ENCODE results near the gene EME2.
A peak's percentile ranks its signal among the peaks of the same experiment; 100 is the strongest.

The EME2 gene

DNA sequence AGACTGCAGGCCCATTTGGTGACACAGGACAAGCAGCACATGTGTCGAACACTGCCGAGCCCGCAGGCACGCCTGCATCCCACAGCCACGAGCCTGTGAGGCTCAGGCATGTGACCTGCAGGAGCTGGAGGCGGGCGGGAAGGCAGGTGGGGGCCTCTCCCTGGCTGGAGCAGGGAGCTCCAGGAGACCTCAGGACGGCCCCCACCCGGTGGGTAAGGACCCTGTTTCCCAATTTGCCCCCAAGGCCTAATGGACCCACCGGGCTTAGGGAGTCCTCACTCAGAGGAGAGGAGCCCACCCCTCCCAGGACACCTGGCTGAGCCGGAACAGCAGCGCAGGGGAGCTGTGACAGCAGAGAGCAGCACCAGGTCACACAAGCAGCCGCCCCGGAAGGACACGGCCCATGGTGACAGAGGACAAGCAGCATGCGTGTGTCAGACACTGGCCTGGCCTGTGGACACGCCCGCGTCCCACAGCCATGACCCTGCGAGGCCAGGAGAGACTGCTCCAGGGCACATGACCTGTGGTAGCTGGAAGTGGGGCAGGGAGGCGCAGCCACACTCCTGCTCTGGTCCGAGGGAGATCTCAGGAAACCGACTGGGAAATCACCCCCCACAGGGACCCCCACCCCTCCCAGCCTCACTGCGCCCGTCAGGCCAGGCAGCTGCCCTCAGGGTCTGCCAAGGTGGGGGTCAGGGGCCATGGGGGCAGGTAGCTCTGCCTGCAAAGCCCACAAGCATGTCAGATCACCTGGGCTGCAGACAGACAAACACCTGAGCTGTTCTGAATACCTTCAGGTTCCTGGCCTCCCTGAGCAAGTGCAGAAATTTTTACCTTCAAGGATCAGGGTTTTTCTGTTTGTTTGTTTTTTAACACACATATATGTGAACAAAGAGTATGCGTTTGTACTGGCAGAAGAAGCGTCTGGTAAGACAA lies 7.4 kb downstream of the EME2 start:
- no peak for DNase-seq

DNA sequence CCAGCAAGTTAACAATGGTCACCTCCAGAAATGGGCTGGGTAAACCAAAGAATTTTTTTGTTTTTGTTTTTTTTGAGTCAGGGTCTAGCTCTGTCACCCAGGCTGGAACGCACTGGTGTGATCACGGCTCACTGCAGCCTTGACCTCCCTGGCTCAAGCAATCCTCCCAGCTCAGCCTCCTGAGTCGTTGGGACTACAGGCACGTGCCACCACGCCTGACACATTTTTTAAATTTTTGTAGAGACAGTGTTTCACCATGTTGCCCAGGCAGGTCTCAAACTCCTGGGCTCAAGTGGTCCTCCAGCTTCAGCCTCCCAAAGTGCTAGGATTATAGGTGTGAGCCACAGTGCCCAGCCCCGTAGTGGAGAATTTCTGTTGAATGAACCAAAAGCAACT lies 8.1 kb downstream of the EME2 start:
- DNase-seq: no peak

DNA sequence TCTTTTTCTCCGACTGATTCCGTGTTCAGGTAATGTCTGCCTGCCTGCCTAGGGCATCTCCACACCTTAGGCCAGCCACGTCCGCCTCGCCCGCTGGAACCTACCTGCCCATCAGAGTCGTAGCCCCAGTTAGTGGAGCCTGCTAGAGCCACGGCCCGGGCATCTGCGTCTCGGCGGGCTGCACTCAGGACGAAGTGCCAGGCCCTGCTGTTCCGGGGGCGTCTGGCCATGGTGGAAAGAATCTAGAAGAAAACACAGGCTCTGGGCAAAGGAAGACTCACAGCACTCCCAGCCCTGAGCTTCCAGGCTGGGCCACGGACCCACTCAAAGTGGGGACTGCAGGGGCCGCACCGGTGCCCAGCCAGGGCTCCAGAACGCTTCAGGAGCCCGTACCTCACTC lies 8.6 kb downstream of the EME2 start:
- DNase-seq: no peak

DNA sequence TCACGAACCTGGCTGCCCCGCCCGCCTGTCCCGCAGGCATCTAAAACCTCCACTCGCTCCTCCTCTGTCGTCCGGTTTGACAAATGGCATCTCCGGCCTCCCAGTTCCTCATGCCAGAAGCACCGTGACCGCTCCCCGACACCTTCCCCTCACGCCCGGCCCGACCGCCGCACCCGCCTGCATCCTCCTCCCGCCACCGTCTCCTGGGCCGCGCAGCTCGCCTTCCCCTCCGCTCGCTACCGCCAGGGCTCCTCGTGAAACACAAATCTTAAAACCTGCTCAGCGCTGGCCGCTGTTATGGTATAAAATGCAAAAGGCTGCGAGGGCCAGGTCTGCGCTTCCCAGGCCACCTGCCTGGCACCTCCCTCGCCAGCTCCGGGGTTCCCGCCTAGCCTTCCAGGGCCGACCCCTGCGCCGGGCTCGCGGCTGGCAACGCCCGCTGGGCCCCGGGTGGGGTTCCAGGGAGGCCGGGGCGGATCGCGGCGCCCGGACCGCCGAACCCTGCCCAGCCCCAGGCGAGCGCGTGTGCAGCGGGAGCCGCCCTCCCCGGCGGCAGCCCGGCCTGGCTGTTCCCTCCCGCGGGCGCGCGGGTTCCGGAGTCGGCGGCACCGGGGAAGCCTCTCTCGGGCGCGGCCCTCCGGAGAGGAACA lies 9.3 kb downstream of the EME2 start:
- no peak for DNase-seq

DNA sequence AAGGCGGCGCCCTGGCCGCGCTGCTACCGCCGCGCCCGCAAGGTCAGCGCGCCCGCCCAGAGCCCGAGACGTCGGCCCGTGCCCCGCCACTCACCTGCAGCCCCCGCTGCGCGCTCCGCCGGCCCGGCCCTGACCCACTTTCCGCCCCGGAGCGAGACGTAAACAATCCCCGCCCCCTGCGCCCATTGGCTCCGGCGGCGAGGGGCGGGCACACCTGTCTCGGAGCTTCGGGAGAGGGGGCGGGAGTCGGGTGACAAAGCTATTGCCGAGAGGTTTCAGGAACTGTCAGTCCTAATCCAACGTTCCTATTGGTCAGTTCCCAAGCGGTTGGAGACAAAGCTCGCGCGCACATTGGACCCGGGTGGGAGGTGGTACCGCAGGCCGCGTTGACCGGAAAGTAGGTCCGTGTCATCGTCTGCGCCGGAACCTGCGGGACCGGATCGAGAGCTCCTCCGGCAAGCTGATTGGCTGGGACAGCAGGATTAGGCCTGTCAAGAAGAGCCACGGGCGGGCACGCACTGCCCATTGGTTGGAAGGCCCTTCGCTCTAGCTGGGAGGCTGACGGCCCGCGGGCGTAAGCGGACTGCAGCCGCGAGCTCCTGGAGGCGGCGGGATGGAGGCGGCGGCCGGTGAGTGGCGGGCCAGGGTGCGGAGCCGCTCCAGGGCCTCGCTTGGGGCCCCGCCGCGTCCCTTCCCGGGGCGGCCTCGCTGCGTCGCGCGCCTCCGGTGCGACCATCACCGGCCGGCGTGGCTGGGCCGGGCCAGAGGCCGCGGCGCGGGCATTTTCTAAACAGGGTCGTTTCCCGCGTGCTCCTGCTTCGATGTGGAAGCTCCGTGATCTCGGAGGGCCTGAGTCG lies 10.0 kb downstream of the EME2 start, which contains the start of the genes NUBP2 and SPSB3:
Gene NUBP2 (plus strand): TSS at position 553 of the 857 bp plus-strand sequence. CDS start 61 bp downstream, at position 614.
Gene SPSB3 (minus strand): TSS at position 164 of the 857 bp plus-strand sequence. CDS start 1,088 bp downstream, outside the sequence.
- DNase-seq: peak; percentile 99

DNA sequence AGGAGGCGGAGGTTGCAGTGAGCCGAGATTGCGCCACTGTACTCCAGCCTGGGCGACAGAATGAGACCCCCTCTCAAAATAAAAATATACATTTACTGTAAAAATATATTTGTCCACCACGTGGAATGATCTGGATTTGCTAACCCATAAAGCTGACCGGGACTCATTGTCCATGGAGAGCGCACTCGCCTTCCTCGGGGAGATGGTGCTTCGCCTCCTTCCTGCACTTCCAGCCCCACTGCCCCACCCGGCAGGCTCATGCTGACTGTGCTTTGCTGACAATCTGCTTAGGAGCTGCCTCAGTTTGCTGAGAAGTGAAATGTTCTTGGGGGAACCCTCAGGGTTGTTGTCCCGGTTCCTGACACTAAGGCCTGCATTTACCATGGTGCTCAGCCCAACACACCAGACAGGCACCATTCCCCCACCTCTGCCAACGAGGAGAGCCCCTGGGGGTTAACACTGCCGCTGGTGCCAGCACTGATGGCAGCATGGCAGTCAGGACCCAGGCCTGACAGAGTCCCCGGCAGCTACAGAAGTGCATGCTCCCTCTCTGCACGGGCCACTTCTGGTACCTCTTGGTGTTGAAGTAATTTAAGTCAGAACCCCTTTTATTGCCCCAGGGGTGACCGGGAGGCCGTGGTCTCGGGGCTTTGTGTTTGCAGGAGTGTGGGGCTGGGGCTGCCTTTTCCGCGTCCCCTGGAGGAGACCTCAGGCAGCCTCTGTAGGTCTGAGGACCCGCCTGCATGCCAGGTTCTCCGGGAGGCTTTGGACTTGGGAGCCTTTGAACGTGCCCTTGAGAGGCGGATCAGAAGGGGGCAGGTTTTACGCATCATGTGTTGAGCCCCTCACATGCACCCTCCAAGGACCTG lies 12.6 kb downstream of the EME2 start:
- DNase-seq: no peak

DNA sequence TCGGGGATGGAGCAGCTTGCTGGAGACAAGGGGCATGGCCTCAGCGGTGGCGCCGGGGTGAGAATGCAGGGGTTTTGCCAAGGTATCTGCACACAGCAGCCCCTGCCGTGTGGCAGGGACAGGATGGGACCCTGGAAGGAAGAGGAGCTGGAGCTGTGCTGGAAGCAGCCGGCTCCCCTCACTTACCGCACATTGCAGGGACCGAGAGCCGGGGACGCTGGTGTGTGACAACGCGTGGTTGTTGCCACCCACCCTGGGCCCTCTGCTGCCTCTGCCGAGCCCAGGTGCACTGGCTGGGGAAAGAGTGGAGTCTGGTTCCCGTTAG lies 13.2 kb downstream of the EME2 start:
- DNase-seq: no peak

GRCh38 chr16:1786242-1787055 lies 13.8 kb downstream of the EME2 start:
- no peak for DNase-seq

DNA sequence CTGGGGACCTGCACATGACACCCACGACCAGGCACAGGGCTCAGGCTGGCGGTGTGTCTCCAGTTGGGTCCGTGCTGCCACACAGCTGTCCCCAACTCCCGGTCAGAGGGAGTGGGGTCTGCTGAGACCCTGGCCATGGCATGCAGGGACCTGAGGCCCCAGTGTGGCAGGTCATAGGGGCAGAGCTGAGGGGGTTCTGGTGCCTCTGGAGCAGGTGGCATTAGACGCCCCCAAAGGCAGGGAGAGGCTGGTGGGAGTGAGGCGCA lies 14.4 kb downstream of the EME2 start:
- no peak for DNase-seq

GRCh38 chr16:1787322-1788094 lies 14.9 kb downstream of the EME2 start:
- no peak for DNase-seq

- no peak for DNase-seq
Observed at GRCh38 chr16:1788095-1788707, 15.6 kb downstream of the EME2 start.

DNA sequence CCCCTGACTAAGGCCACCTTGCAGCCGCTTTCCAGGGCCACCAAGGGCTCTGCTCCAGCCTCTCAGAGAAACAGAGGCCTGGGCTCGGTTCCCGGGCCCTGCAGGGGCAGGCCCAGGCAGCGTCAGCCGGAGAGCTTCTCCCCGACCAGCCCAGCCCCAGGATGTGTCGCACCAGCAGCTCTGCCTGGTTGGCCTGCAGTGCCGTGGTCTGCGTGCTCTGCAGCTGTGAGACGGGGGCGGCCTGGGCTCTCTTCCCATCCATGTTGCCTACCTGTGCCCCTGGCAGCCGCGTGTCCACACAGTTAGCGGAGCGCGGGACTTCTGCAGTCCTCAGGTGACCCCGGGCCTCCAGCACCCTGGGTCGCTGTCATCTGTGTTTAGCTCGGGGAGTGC lies 16.1 kb downstream of the EME2 start:
- DNase-seq: no peak

DNA sequence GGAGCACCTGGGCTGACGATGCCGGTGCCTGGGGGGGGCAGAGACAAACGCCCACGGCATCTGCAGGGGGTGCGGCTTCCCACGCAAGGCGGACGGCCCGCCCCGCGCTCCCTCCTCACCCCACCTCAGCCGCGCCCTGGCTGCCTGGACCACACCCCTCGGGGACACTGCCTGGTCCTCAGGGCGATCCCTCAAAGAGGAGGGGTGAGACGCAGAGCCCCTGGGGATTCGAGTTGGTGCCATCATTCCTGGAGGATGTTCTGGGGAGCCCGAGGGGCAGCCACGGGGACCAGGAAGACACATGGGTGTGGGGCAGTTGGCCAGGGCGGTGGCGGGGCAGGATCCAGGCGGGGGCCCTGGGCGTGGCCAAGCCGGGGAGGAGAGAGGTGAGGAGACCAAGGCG lies 17.0 kb downstream of the EME2 start:
- DNase-seq: no peak

GRCh38 chr16:1790261-1790610 lies 17.6 kb downstream of the EME2 start:
- no peak for DNase-seq

GRCh38 chr16:1790611-1791255 lies 18.1 kb downstream of the EME2 start:
- no peak for DNase-seq

DNA sequence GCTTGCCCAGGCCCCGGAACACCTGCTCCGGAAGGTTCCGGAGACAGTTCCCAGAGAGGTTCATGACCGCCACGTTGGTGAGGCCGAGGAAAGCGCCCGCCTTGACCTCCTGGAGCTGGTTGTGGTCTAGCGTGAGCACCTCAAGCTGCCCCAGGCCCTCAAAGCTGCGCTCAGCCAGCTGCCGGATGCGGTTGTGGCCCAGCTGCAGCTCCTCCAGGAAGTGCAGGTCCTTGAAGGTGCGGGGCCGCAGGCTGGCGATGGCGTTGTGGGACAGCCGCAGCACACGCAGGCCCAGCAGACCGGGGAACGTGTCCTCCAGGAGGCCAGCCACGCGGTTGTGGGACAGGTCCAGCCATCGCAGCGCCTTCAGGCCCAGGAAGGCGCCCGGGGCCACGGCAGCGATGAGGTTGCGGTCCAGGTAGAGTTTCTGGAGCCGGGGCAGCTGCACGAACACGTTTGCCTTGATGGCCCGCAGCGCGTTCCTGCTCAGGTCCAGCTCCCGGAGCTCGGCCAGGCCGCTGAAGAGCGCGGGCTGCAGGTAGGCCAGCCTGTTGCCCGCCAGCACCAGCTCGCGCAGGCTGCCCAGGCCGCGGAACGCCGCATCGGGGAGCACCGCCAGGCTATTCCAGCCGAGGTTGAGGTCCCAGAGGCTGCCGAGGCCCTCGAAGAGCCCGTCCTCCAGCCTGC lies 18.8 kb downstream of the EME2 start:
- no peak for DNase-seq

- DNase-seq: no peak
Observed at GRCh38 chr16:1791943-1792812, 19.6 kb downstream of the EME2 start.

GRCh38 chr16:1792836-1793577 lies 20.4 kb downstream of the EME2 start:
- DNase-seq: no peak

All from NCI-H446 treated with DMSO at 0.1 percent for 48 hours (cell line).